Renal cortex interstitium (tissue), 11 donors: ENCODE results near the gene TFAP2D. TPM values are rescaled to one million over a fixed set of nuclear protein-coding genes. Genes with fewer than 3 reads are reported as not detected.

ENCODE experiments used
- DNase-seq, 11 donors: peaks; one replicate each; pipeline ENCODE4 v3.0.0-alpha.2; 2013; ENCODE audit warnings: low read depth in 9 of 11, low spot score in 4 of 11; ENCODE audit errors: extremely low read depth in 1 of 11
- polyA plus RNA-seq, 3 donors: library from polyadenylated mRNA; unstranded; fragments of 120-200 nt; gene quantifications; one replicate each; pipeline ENCODE4 v1.2.1, GENCODE V29; 2013; ENCODE audit not compliant: insufficient read length in 3 of 3

TFAP2D gene
- polyA plus RNA-seq, 3 donors = not detected

- DNase-seq = no peak
Observed at GRCh38 chr6:50716899-50717509, 3.7 kb downstream of the TFAP2D start.

GRCh38 chr6:50717734-50718457 lies 4.6 kb downstream of the TFAP2D start:
- DNase-seq = no peak

GRCh38 chr6:50718566-50718965 lies 5.2 kb downstream of the TFAP2D start:
- no peak for DNase-seq

- DNase-seq = peak; percentile 15 to 65 (median 42)
Observed at GRCh38 chr6:50720623-50721022, 7.3 kb downstream of the TFAP2D start.

- DNase-seq = no peak
Observed at GRCh38 chr6:50721978-50722377, 8.7 kb downstream of the TFAP2D start.

GRCh38 chr6:50722829-50723554 lies 9.7 kb downstream of the TFAP2D start:
- DNase-seq = no peak

- no peak for DNase-seq
Observed at GRCh38 chr6:50724381-50725124, 11.2 kb downstream of the TFAP2D start.

GRCh38 chr6:50734488-50734887 lies 21.2 kb downstream of the TFAP2D start:
- DNase-seq = no peak

- no peak for DNase-seq
Observed at GRCh38 chr6:50742161-50742560, 28.8 kb downstream of the TFAP2D start.

GRCh38 chr6:50744976-50745375 lies 31.6 kb downstream of the TFAP2D start:
- DNase-seq = no peak

GRCh38 chr6:50762798-50763197 lies 49.5 kb downstream of the TFAP2D start:
- no peak for DNase-seq

GRCh38 chr6:50778696-50779095 lies 65.4 kb downstream of the TFAP2D start:
- DNase-seq = no peak

GRCh38 chr6:50780382-50780781 lies 67.1 kb downstream of the TFAP2D start:
- DNase-seq = no peak

- no peak for DNase-seq
Observed at GRCh38 chr6:50785921-50786320, 72.6 kb downstream of the TFAP2D start.

- DNase-seq = peak in 7 of 11 donors; percentile 6 to 31 (median 20)
Observed at GRCh38 chr6:50791900-50792508, 78.7 kb downstream of the TFAP2D start.

- no peak for DNase-seq
Observed at GRCh38 chr6:50792771-50793170, 79.4 kb downstream of the TFAP2D start.

- DNase-seq = no peak
Observed at GRCh38 chr6:50795574-50795973, 82.2 kb downstream of the TFAP2D start.

GRCh38 chr6:50804283-50804682 lies 91.0 kb downstream of the TFAP2D start:
- no peak for DNase-seq

GRCh38 chr6:50807035-50807434 lies 93.7 kb downstream of the TFAP2D start:
- DNase-seq = no peak
